WTC11 (cell line): ENCODE data around the gene BCAS3.

Experiments used
- CDX4 ChIP-seq: fragments of 250-450 bp; sonication (Bioruptor Pico); IDR thresholded peaks from 2 replicates; pipeline ENCODE4 v1.9.0; 2021; ENCODE audit warnings: moderate library complexity, mild to moderate bottlenecking, inconsistent platforms, borderline replicate concordance
- CREB1 ChIP-seq: sonication (generic); formaldehyde crosslinking; IDR thresholded peaks from 2 replicates; pipeline ENCODE4 v1.8.0; 2023; ENCODE audit warnings: mild to moderate bottlenecking, missing genetic modification reagents
- CTCF ChIP-seq: fragments of 200-600 bp; IDR thresholded peaks from 2 replicates; pipeline ENCODE4 v1.8.0; 2022; ENCODE audit warnings: antibody characterized with exemption
- ELF4 ChIP-seq: sonication (generic); formaldehyde crosslinking; IDR thresholded peaks from 2 replicates; pipeline ENCODE4 v1.8.1; 2022; ENCODE audit warnings: low read depth, mild to moderate bottlenecking, moderate library complexity, missing genetic modification reagents
- FOXK1 ChIP-seq: sonication (generic); formaldehyde crosslinking; IDR thresholded peaks from 2 replicates; pipeline ENCODE4 v1.8.0; 2022; ENCODE audit warnings: mild to moderate bottlenecking, moderate library complexity, missing genetic modification reagents
- USF2 ChIP-seq: sonication (generic); formaldehyde crosslinking; IDR thresholded peaks from 2 replicates; pipeline ENCODE4 v1.8.1; 2023; ENCODE audit warnings: mild to moderate bottlenecking, missing genetic modification reagents, moderate library complexity
- ZBTB21 ChIP-seq: sonication (generic); formaldehyde crosslinking; IDR thresholded peaks from 2 replicates; pipeline ENCODE4 v1.8.1; 2023; ENCODE audit warnings: mild to moderate bottlenecking, missing genetic modification reagents, borderline replicate concordance
- ZBTB43 ChIP-seq: sonication (generic); formaldehyde crosslinking; IDR thresholded peaks from 2 replicates; pipeline ENCODE4 v1.8.1; 2023; ENCODE audit warnings: mild to moderate bottlenecking, missing genetic modification reagents

- TF ChIP-seq USF2 (CRISPR knock-in tag) (no peak), CDX4 (CRISPR knock-in tag) (no peak), CREB1 (CRISPR knock-in tag) (no peak), FOXK1 (CRISPR knock-in tag) (no peak), ELF4 (CRISPR knock-in tag) (no peak), ZBTB21 (no peak), CTCF (no peak), ZBTB43 (CRISPR knock-in tag) (no peak)
Observed at GRCh38 chr17:61221597-61222471, 544.2 kb downstream of the BCAS3 start.
